ENCODE results near the gene CEACAM7. TPM values are rescaled to one million over a fixed set of nuclear protein-coding genes. Genes with fewer than 3 reads are reported as not detected.

Gene CEACAM7
- total and polyA plus RNA-seq, 10 donors: 0.13 TPM; not detected in 9

DNA sequence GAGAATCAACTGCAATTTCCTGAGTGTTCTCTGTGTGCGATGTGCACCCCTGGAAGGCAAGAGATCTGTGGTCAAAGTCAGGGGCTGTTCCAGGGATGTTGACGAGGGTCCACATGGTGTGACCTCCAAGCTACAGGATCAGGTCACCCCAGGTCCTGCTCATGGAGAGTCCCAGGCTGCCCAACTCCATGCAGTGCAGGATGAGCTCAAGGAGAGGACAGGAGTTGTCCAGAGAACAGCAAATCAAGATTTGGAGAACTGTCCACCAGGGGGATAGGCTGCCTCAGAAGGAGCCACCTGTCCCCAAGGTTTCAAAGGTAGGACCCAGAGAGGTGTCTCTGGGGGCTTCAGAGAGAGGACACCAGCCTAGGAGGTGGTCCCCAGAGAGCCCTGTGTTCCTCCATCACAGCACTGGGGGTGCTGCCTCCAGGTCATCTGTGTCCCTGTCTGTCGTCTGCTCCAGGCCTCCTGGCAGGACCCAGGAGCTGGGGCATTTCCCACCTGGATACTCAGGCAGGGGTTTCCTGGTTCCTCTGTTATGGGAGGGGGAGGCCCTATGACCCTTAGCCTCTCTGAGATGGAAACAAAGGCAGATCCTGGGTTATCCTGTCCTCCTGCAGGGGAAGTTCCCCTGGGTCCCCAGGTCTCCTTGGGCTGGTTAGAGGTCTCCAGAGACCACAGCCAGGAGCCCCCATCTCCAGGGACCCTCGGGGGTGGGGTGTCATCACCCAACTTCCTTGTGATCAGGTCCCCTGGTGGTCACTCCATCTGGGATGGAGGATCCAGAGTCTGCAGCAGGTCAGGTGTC lies 2.1 kb upstream of the CEACAM7 start:
- Histone ChIP-seq H3K27me3 (replicated peaks in 1 of 7) (peaks cover 0 to 71% (median 0%) of the 10 kb centered on the region in 7 donors), H3K4me3 (no peak overlapping the region), H3K27ac (no peak overlapping the region), H3K36me3 (no peaks in the 10 kb centered on the region), H3K9me3 (peaks cover 0 to 32% (median 23%) of the 10 kb centered on the region in 8 donors), H3K4me1 (no peaks in the 10 kb centered on the region)
- DNase-seq: no peak
- no peak for TF ChIP-seq POLR2AphosphoS5 (IDR thresholded peaks at IDR 0.05)
- TF ChIP-seq CTCF (IDR thresholded peaks at IDR 0.05 in 8 of 11, conservative IDR thresholded peaks at IDR 0.05 in 3 of 11): no peak
- TF ChIP-seq POLR2A (IDR thresholded peaks at IDR 0.05): no peak
- intact Hi-C loops (cut with DNase I; ENCODE audit: low total_unique reads): no loop called here
- WGBS, 5 donors: 64 to 72% (median 69%) methylated on average over 3 to 4 of the region's 4 CpGs

- no peak overlapping the region for H3K4me3 ChIP-seq
- peaks cover 0 to 26% (median 21%) of the 10 kb centered on the region in 8 donors for H3K9me3 ChIP-seq
- H3K4me1 ChIP-seq: no peaks in the 10 kb centered on the region
- H3K27me3 ChIP-seq (replicated peaks in 1 of 7): peaks cover 0 to 63% (median 0%) of the 10 kb centered on the region in 7 donors
- H3K36me3 ChIP-seq: no peaks in the 10 kb centered on the region
- TF ChIP-seq POLR2AphosphoS5 (IDR thresholded peaks at IDR 0.05) (no peak), CTCF (IDR thresholded peaks at IDR 0.05 in 8 of 11, conservative IDR thresholded peaks at IDR 0.05 in 3 of 11) (no peak), POLR2A (IDR thresholded peaks at IDR 0.05) (no peak)
- H3K27ac ChIP-seq: no peak overlapping the region
- WGBS, 5 donors: 56 to 70% (median 61%) methylated on average over 4 of the region's 4 CpGs
- DNase-seq: no peak
- intact Hi-C loops (cut with DNase I; ENCODE audit: low total_unique reads): no loop called here
These were observed 617 bp upstream of the CEACAM7 start for GRCh38 chr19:41688687-41689086.

DNA sequence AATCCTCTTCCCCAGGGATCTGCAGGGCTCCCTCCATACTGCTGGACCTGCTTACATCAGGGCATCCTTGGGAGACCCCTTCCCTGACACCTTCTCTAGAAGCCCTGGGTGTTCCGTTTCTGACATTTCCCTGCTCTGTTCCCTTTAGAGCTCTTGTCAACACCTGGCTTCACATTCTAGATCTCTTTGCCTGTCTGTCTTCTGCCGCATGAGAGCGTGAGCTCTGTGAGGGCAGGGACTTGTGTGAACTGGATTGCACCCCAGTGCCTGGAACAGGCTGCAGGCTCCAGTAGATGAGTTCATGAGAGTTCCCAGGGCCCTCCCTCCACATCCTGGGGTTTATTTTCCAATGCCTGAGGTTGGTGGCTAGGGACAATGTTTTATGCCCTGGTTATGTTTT lies 651 bp downstream of the CEACAM7 start:
- no peak overlapping the region for H3K27ac ChIP-seq
- DNase-seq: no peak
- H3K36me3 ChIP-seq: no peaks in the 10 kb centered on the region
- peaks cover 0 to 13% (median 9%) of the 10 kb centered on the region in 8 donors for H3K9me3 ChIP-seq
- WGBS, 5 donors: 79 to 92% (median 85%) methylated on average over 3 of the region's 3 CpGs
- no peak overlapping the region for H3K4me3 ChIP-seq
- H3K4me1 ChIP-seq: no peaks in the 10 kb centered on the region
- TF ChIP-seq POLR2A (IDR thresholded peaks at IDR 0.05) (no peak), CTCF (IDR thresholded peaks at IDR 0.05 in 8 of 11, conservative IDR thresholded peaks at IDR 0.05 in 3 of 11) (no peak), POLR2AphosphoS5 (IDR thresholded peaks at IDR 0.05) (no peak)
- peaks cover 0 to 70% (median 0%) of the 10 kb centered on the region in 7 donors for H3K27me3 ChIP-seq (replicated peaks in 1 of 7)
- intact Hi-C loops (cut with DNase I; ENCODE audit: low total_unique reads): no loop called here

- TF ChIP-seq POLR2AphosphoS5 (IDR thresholded peaks at IDR 0.05) (no peak), CTCF (IDR thresholded peaks at IDR 0.05 in 8 of 11, conservative IDR thresholded peaks at IDR 0.05 in 3 of 11) (no peak), POLR2A (IDR thresholded peaks at IDR 0.05) (no peak)
- 47 to 61% (median 56%) methylated on average over 6 of the region's 6 CpGs for WGBS, 5 donors
- peaks cover 0 to 76% (median 1%) of the 10 kb centered on the region in 7 donors for H3K27me3 ChIP-seq (replicated peaks in 1 of 7)
- intact Hi-C loops (cut with DNase I; ENCODE audit: low total_unique reads): no loop called here
- H3K36me3 ChIP-seq: no peaks in the 10 kb centered on the region
- H3K27ac ChIP-seq: no peak overlapping the region
- no peaks in the 10 kb centered on the region for H3K4me1 ChIP-seq
- DNase-seq: no peak
- no peak overlapping the region for H3K4me3 ChIP-seq
- no peaks in the 10 kb centered on the region for H3K9me3 ChIP-seq
These were observed 5.6 kb downstream of the CEACAM7 start for GRCh38 chr19:41682437-41682836.
